ENCODE measurements around the gene GPAM. TPM values are rescaled to one million over a fixed set of nuclear protein-coding genes. Genes with fewer than 3 reads are reported as not detected.

GPAM gene
- total and polyA plus RNA-seq, 2 of the 8 experiments (the other 6 are each of a cell fraction or from before 2014, with no cell fraction given) = 5.5 to 15.5 TPM

DNA sequence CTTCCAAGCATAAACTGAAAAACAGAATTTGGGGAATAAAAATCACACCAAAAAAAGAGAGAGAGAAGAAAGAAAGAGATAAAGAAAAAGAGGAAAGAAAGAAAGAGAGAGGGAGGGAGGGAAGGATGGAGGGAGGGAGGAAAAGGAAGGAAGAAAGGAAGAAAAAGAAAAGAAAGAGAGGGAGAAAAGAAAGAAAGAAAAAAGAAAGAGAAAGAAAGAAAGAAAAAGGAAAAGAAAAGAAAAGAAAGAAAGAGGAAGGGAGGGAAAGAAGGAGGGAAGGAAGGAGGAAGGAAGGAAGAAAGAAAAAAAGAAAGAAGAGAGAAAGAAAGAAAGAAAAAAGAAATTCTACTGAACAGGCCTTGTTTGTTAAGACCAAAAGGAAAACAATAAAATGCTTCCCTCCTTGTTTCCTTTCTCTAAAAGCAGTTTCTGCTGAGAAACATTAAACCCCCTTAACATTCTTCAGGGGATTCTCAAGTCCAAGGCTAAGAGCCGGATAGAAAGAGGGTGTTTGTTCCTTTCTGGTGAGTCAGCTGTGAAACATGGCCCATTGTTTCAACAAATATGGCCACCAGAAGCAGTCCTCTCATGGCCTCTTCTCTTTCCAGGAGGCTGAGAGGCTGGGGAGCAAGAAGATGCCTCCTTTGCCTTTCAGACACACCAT is 46.9 kb upstream of the GPAM start:
- H4K8ac ChIP-seq (ENCODE audit: extremely low read depth, insufficient read depth, low read length) = no peak overlapping the region
- no peak overlapping the region for H3K18ac ChIP-seq (ENCODE audit: extremely low read depth, low read length)
- WGBS, 2 experiments (ENCODE audit: extremely low coverage in 1 of 2, insufficient coverage in 1 of 2, insufficient read length in 1 of 2, insufficient replicate concordance in 2 of 2, low coverage in 1 of 2, low lambda C conversion rate in 2 of 2, missing lambda C conversion rate in 1 of 2) = 88% methylated on average over 1 of the region's 1 CpG; no CpG with 5 or more reads in 1 of the 2 experiments
- H2BK120ac ChIP-seq (replicated peaks; ENCODE audit: low read depth, low read length) = no peak overlapping the region
- H2AK5ac ChIP-seq (ENCODE audit: low read depth, low read length) = no peak overlapping the region
- H3K79me2 ChIP-seq (ENCODE audit: control insufficient read depth in 1 of 2, insufficient read depth in 2 of 2, low read length in 2 of 2) = no peaks in the 10 kb centered on the region
- no peaks in the 10 kb centered on the region for H3K23me2 ChIP-seq (ENCODE audit: low read depth, low read length)
- H3K56ac ChIP-seq (replicated peaks; ENCODE audit: insufficient read length, low read depth, low read length) = no peak overlapping the region
- H3K14ac ChIP-seq (ENCODE audit: insufficient read length) = no peak overlapping the region
- H3K4me3 ChIP-seq (ENCODE audit: extremely low read depth in 1 of 4, insufficient read depth in 2 of 4, low read depth in 3 of 4, low read length in 4 of 4) = no peak overlapping the region
- H3K4me1 ChIP-seq (replicated peaks in 1 of 4; ENCODE audit: control insufficient read depth in 3 of 4, insufficient read depth in 4 of 4, low read length in 3 of 4) = peaks cover 0 to 4% (median 2%) of the 10 kb centered on the region in 4 experiments; a peak in 3 of 7 replicates
- H3K23ac ChIP-seq (ENCODE audit: insufficient read length) = no peak overlapping the region
- no peaks in the 10 kb centered on the region; a peak in 1 of 8 replicates for H3K36me3 ChIP-seq (ENCODE audit: control insufficient read depth in 2 of 4, insufficient read depth in 4 of 4, low read length in 3 of 4)
- FAIRE-seq = no peak
- H2BK15ac ChIP-seq (ENCODE audit: low read length) = no peak overlapping the region
- TF ChIP-seq JUN (IDR thresholded peaks at IDR 0.05; ENCODE audit: low read depth, low read length) = no peak
- DNase-seq (ENCODE audit: low read depth in 1 of 2, low spot score in 2 of 2) = no peak
- H3K79me1 ChIP-seq (ENCODE audit: low read depth, low read length) = no peaks in the 10 kb centered on the region
- H2BK12ac ChIP-seq (ENCODE audit: low read depth, low read length) = no peak overlapping the region
- peaks cover 4% of the 10 kb centered on the region in 2 experiments; a peak in 2 of 4 replicates for H3K9me3 ChIP-seq (ENCODE audit: insufficient read depth in 2 of 2, low read depth in 1 of 2, low read length in 1 of 2)
- no peak overlapping the region for H2BK20ac ChIP-seq (ENCODE audit: low read length)
- H3K27me3 ChIP-seq (replicated peaks in 1 of 4; ENCODE audit: control insufficient read depth in 3 of 4, extremely low read depth in 1 of 4, insufficient read depth in 3 of 4, low read length in 3 of 4) = no peaks in the 10 kb centered on the region
- no peak overlapping the region for H4K91ac ChIP-seq (replicated peaks; ENCODE audit: insufficient read length, low read length)
- H3K4ac ChIP-seq (replicated peaks; ENCODE audit: insufficient read length, low read depth, low read length) = no peak overlapping the region
- no peak overlapping the region for H3K9ac ChIP-seq (replicated peaks in 1 of 4; ENCODE audit: extremely low read depth in 1 of 4, low read depth in 3 of 4, low read length in 3 of 4)
- no peak overlapping the region for H4K5ac ChIP-seq (ENCODE audit: insufficient read length, low read depth, low read length)
- H2BK5ac ChIP-seq (ENCODE audit: low read depth, low read length) = no peak overlapping the region
- POLR2A ChIA-PET (ENCODE audit: partially characterized antibody) = no interaction called here
- CTCF ChIA-PET (ENCODE audit: partially characterized antibody) = interaction anchor here (0.8 to 1.2 kb wide), 3 partner anchors 32 to 205 kb away, joined by 3 to 4 read pairs (median 3); no protein-coding TSS in a partner anchor
- H4K20me1 ChIP-seq (replicated peaks in 1 of 2; ENCODE audit: control insufficient read depth in 1 of 2, insufficient read depth in 2 of 2, low read length in 2 of 2) = no peaks in the 10 kb centered on the region
- no peak overlapping the region for H3K4me2 ChIP-seq (ENCODE audit: insufficient read depth in 1 of 2, low read depth in 2 of 2, low read length in 2 of 2)
- H3K27ac ChIP-seq (ENCODE audit: low read depth, low read length) = no peak overlapping the region
- H2AFZ ChIP-seq (ENCODE audit: low read length) = peak overlapping the region; percentile 2; the same call in 1 of the 2 replicates

Data from H1 (cell line).